HEK293 (cell line): ENCODE measurements around the gene ENAH.

ENCODE experiments used
- HOXD13 ChIP-seq: sonication (generic); formaldehyde crosslinking; IDR thresholded peaks from 2 replicates; pipeline ENCODE4 v1.8.0; 2022; ENCODE audit warnings: missing genetic modification reagents, borderline replicate concordance
- MZF1 ChIP-seq: fragments of 450-650 bp; formaldehyde crosslinking; IDR thresholded peaks from 2 replicates; pipeline ENCODE4 v1.5.1; 2017; ENCODE audit warnings: missing biosample characterization, missing genetic modification characterization, borderline replicate concordance
- SP7 ChIP-seq: fragments of 450-650 bp; formaldehyde crosslinking; IDR thresholded peaks from 2 replicates; pipeline ENCODE4 v1.5.1; 2016; ENCODE audit warnings: missing biosample characterization, missing genetic modification characterization
- ZBTB17 ChIP-seq: fragments of 450-650 bp; formaldehyde crosslinking; IDR thresholded peaks from 2 replicates; pipeline ENCODE4 v1.5.1; 2016; ENCODE audit warnings: missing biosample characterization, missing genetic modification characterization
- ZBTB21 ChIP-seq: fragments of 450-650 bp; formaldehyde crosslinking; IDR thresholded peaks from 2 replicates; pipeline ENCODE4 v1.5.1; 2017; ENCODE audit warnings: missing biosample characterization, missing genetic modification characterization
- ZBTB26 ChIP-seq: fragments of 450-650 bp; formaldehyde crosslinking; optimal IDR thresholded peaks from 2 replicates; pipeline ENCODE3; 2016; ENCODE audit warnings: missing biosample characterization, mild to moderate bottlenecking, missing genetic modification characterization
- ZBTB7A ChIP-seq: fragments of 450-650 bp; formaldehyde crosslinking; IDR thresholded peaks from 2 replicates; pipeline ENCODE4 v1.5.1; 2016; ENCODE audit warnings: low read depth, missing biosample characterization, missing genetic modification characterization
- ZEB2 ChIP-seq: fragments of 450-650 bp; formaldehyde crosslinking; IDR thresholded peaks from 2 replicates; pipeline ENCODE4 v1.5.1; 2016; ENCODE audit warnings: missing biosample characterization, missing genetic modification characterization
- ZFHX2 ChIP-seq: fragments of 450-650 bp; formaldehyde crosslinking; conservative IDR thresholded peaks from 2 replicates; pipeline ENCODE4 v1.5.1; 2016; ENCODE audit warnings: missing biosample characterization, missing genetic modification characterization
- ZNF121 ChIP-seq: fragments of 450-650 bp; formaldehyde crosslinking; IDR thresholded peaks from 2 replicates; pipeline ENCODE4 v1.5.1; 2016; ENCODE audit warnings: missing biosample characterization, missing genetic modification characterization
- ZNF132 ChIP-seq: fragments of 450-650 bp; formaldehyde crosslinking; IDR thresholded peaks from 2 replicates; pipeline ENCODE4 v1.5.1; 2017; ENCODE audit warnings: missing biosample characterization, missing genetic modification characterization, borderline replicate concordance
- ZNF133 ChIP-seq: fragments of 450-650 bp; formaldehyde crosslinking; IDR thresholded peaks from 2 replicates; pipeline ENCODE4 v1.5.1; 2016; ENCODE audit warnings: missing biosample characterization, missing genetic modification characterization
- ZNF146 ChIP-seq: fragments of 450-650 bp; formaldehyde crosslinking; IDR thresholded peaks from 2 replicates; pipeline ENCODE4 v1.5.1; 2016; ENCODE audit warnings: missing biosample characterization, missing genetic modification characterization
- ZNF184 ChIP-seq: fragments of 450-650 bp; IDR thresholded peaks from 2 replicates; pipeline ENCODE4 v1.5.1; 2018; ENCODE audit warnings: missing biosample characterization, mild to moderate bottlenecking, missing genetic modification characterization
- ZNF266 ChIP-seq: fragments of 450-650 bp; formaldehyde crosslinking; IDR thresholded peaks from 2 replicates; pipeline ENCODE4 v1.5.1; 2016; ENCODE audit warnings: missing biosample characterization, missing genetic modification characterization, low read depth
- ZNF48 ChIP-seq: fragments of 450-650 bp; formaldehyde crosslinking; IDR thresholded peaks from 2 replicates; pipeline ENCODE4 v1.5.1; 2016; ENCODE audit warnings: missing biosample characterization, missing genetic modification characterization
- ZNF488 ChIP-seq: fragments of 450-650 bp; formaldehyde crosslinking; IDR thresholded peaks from 2 replicates; pipeline ENCODE4 v1.5.1; 2016; ENCODE audit warnings: missing biosample characterization, missing genetic modification characterization
- ZNF521 ChIP-seq: fragments of 450-650 bp; formaldehyde crosslinking; IDR thresholded peaks from 2 replicates; pipeline ENCODE4 v1.5.1; 2017; ENCODE audit warnings: missing biosample characterization, mild to moderate bottlenecking, missing genetic modification characterization
- ZNF549 ChIP-seq: fragments of 450-650 bp; IDR thresholded peaks from 2 replicates; pipeline ENCODE4 v1.5.1; 2018; ENCODE audit warnings: missing biosample characterization, missing genetic modification characterization, mild to moderate bottlenecking, inconsistent platforms, moderate library complexity
- ZNF626 ChIP-seq: fragments of 450-650 bp; sonication (Bioruptor Pico); formaldehyde crosslinking; IDR thresholded peaks from 2 replicates; pipeline ENCODE4 v1.5.1; 2018; ENCODE audit warnings: missing biosample characterization, missing genetic modification characterization, inconsistent platforms
- ZNF639 ChIP-seq: fragments of 450-650 bp; formaldehyde crosslinking; IDR thresholded peaks from 2 replicates; pipeline ENCODE4 v1.5.1; 2016; ENCODE audit warnings: missing biosample characterization, missing genetic modification characterization
- ZNF654 ChIP-seq: fragments of 450-650 bp; formaldehyde crosslinking; IDR thresholded peaks from 2 replicates; pipeline ENCODE4 v1.5.1; 2016; ENCODE audit warnings: low read depth, missing biosample characterization, missing genetic modification characterization
- ZNF660 ChIP-seq: fragments of 450-650 bp; IDR thresholded peaks from 2 replicates; pipeline ENCODE4 v1.5.1; 2018; ENCODE audit warnings: missing biosample characterization, mild to moderate bottlenecking, missing genetic modification characterization
- ZNF670 ChIP-seq: fragments of 450-650 bp; formaldehyde crosslinking; IDR thresholded peaks from 2 replicates; pipeline ENCODE4 v1.5.1; 2016; ENCODE audit warnings: missing biosample characterization, missing genetic modification characterization, low read depth
- ZNF707 ChIP-seq: fragments of 450-650 bp; formaldehyde crosslinking; IDR thresholded peaks from 2 replicates; pipeline ENCODE4 v1.5.1; 2016; ENCODE audit warnings: missing biosample characterization, missing genetic modification characterization
- ZNF747 ChIP-seq: fragments of 450-650 bp; formaldehyde crosslinking; IDR thresholded peaks from 2 replicates; pipeline ENCODE4 v1.5.1; 2016; ENCODE audit warnings: missing biosample characterization, missing genetic modification characterization
- ZNF76 ChIP-seq: fragments of 450-650 bp; formaldehyde crosslinking; IDR thresholded peaks from 2 replicates; pipeline ENCODE4; 2016; ENCODE audit warnings: low read depth, missing biosample characterization, missing genetic modification characterization, borderline replicate concordance
- ZNF776 ChIP-seq: fragments of 450-650 bp; formaldehyde crosslinking; IDR thresholded peaks from 2 replicates; pipeline ENCODE4 v1.5.0; 2017; ENCODE audit warnings: missing biosample characterization, missing genetic modification characterization, borderline replicate concordance
- ZNF777 ChIP-seq: fragments of 450-650 bp; formaldehyde crosslinking; IDR thresholded peaks from 2 replicates; pipeline ENCODE4 v1.5.1; 2017; ENCODE audit warnings: missing biosample characterization, missing genetic modification characterization, borderline replicate concordance
- ZXDB ChIP-seq: fragments of 450-650 bp; formaldehyde crosslinking; IDR thresholded peaks from 2 replicates; pipeline ENCODE4 v1.5.1; 2016; ENCODE audit warnings: missing biosample characterization, missing genetic modification characterization
- TF ChIP-seq, protein P1 (sequence below): fragments of 450-650 bp; formaldehyde crosslinking; IDR thresholded peaks from 2 replicates; pipeline ENCODE4; 2016; ENCODE audit warnings: missing biosample characterization, missing genetic modification characterization
- TF ChIP-seq, protein P2 (sequence below): fragments of 450-650 bp; formaldehyde crosslinking; IDR thresholded peaks from 2 replicates; pipeline ENCODE4 v1.5.1; 2016; ENCODE audit warnings: missing biosample characterization, missing genetic modification characterization
- TF ChIP-seq, protein P3 (sequence below): fragments of 450-650 bp; formaldehyde crosslinking; IDR thresholded peaks from 2 replicates; pipeline ENCODE4 v1.5.1; 2016; ENCODE audit warnings: missing biosample characterization, missing genetic modification characterization

ENAH gene

GRCh38 chr1:225602590-225603206, 50.2 kb downstream of the ENAH start (continued):
- TF ChIP-seq, protein P1, sequence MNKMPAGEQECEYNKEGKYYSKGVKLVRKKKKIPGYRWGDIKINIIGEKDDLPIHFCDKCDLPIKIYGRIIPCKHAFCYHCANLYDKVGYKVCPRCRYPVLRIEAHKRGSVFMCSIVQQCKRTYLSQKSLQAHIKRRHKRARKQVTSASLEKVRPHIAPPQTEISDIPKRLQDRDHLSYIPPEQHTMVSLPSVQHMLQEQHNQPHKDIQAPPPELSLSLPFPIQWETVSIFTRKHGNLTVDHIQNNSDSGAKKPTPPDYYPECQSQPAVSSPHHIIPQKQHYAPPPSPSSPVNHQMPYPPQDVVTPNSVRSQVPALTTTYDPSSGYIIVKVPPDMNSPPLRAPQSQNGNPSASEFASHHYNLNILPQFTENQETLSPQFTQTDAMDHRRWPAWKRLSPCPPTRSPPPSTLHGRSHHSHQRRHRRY = no peak
- TF ChIP-seq ZBTB7A (tag by site-specific recombination) = no peak
- TF ChIP-seq ZEB2 (tag by site-specific recombination) = peak; percentile 52
- no peak for TF ChIP-seq ZNF488 (tag by site-specific recombination)
- no peak for TF ChIP-seq MZF1 (tag by site-specific recombination)
- no peak for TF ChIP-seq ZNF747 (tag by site-specific recombination)
- TF ChIP-seq ZBTB21 = peak; percentile 79
- peak; percentile 63; the same call in 1 of the 2 replicates for TF ChIP-seq ZNF184 (tag by site-specific recombination)
- no peak for TF ChIP-seq ZNF777 (tag by site-specific recombination)
- peak; percentile 59 for TF ChIP-seq ZNF660 (tag by site-specific recombination)
- no peak for TF ChIP-seq ZNF133
- no peak for TF ChIP-seq ZNF549 (tag by site-specific recombination)
- no peak for TF ChIP-seq ZNF626
- 0 out of 2 replicates have a peak, but pooled peaks have one; percentile 27 for TF ChIP-seq ZNF639 (tag by site-specific recombination)
- no peak for TF ChIP-seq ZBTB17 (tag by site-specific recombination)
- 0 out of 2 replicates have a peak, but pooled peaks have one; percentile 12 for TF ChIP-seq ZXDB (tag by site-specific recombination)
- TF ChIP-seq, protein P2, sequence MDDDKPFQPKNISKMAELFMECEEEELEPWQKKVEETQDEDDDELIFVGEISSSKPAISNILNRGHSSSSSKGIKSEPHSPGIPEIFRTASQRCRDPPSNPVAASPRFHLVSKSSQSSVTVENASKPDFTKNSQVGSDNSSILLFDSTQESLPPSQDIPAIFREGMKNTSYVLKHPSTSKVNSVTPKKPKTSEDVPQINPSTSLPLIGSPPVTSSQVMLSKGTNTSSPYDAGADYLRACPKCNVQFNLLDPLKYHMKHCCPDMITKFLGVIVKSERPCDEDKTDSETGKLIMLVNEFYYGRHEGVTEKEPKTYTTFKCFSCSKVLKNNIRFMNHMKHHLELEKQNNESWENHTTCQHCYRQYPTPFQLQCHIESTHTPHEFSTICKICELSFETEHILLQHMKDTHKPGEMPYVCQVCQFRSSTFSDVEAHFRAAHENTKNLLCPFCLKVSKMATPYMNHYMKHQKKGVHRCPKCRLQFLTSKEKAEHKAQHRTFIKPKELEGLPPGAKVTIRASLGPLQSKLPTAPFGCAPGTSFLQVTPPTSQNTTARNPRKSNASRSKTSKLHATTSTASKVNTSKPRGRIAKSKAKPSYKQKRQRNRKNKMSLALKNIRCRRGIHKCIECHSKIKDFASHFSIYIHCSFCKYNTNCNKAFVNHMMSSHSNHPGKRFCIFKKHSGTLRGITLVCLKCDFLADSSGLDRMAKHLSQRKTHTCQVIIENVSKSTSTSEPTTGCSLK (tag by site-specific recombination) = no peak
- TF ChIP-seq ZNF132 = 0 out of 2 replicates have a peak, but pooled peaks have one; percentile 30
- TF ChIP-seq SP7 (tag by site-specific recombination) = peak; percentile 40
- no peak for TF ChIP-seq ZNF146 (tag by site-specific recombination)
- no peak for TF ChIP-seq ZNF707 (tag by site-specific recombination)
- no peak for TF ChIP-seq ZFHX2 (tag by site-specific recombination)
- TF ChIP-seq HOXD13 (CRISPR knock-in tag) = no peak
- TF ChIP-seq ZNF266 (tag by site-specific recombination) = no peak
- TF ChIP-seq ZNF48 (tag by site-specific recombination) = no peak
- TF ChIP-seq, protein P3, sequence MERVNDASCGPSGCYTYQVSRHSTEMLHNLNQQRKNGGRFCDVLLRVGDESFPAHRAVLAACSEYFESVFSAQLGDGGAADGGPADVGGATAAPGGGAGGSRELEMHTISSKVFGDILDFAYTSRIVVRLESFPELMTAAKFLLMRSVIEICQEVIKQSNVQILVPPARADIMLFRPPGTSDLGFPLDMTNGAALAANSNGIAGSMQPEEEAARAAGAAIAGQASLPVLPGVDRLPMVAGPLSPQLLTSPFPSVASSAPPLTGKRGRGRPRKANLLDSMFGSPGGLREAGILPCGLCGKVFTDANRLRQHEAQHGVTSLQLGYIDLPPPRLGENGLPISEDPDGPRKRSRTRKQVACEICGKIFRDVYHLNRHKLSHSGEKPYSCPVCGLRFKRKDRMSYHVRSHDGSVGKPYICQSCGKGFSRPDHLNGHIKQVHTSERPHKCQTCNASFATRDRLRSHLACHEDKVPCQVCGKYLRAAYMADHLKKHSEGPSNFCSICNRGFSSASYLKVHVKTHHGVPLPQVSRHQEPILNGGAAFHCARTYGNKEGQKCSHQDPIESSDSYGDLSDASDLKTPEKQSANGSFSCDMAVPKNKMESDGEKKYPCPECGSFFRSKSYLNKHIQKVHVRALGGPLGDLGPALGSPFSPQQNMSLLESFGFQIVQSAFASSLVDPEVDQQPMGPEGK (tag by site-specific recombination) = no peak
- TF ChIP-seq ZBTB26 (tag by site-specific recombination) = no peak
- TF ChIP-seq ZNF121 (tag by site-specific recombination) = no peak
- TF ChIP-seq ZNF670 = no peak
- no peak for TF ChIP-seq ZNF776 (tag by site-specific recombination)
- TF ChIP-seq ZNF521 = no peak
- TF ChIP-seq ZNF76 (tag by site-specific recombination) = no peak
- TF ChIP-seq ZNF654 (tag by site-specific recombination) = no peak
